WTC11 (cell line): ENCODE measurements around the gene CACNG4.

Experiments
- ELF4 ChIP-seq: sonication (generic); formaldehyde crosslinking; IDR thresholded peaks from 2 replicates; pipeline ENCODE4 v1.8.1; 2022; ENCODE audit warnings: low read depth, mild to moderate bottlenecking, moderate library complexity, missing genetic modification reagents
- NR2C2 ChIP-seq: sonication (generic); formaldehyde crosslinking; IDR thresholded peaks from 2 replicates; pipeline ENCODE4 v1.8.0; 2022; ENCODE audit warnings: mild to moderate bottlenecking, missing genetic modification reagents
- ZBTB21 ChIP-seq: sonication (generic); formaldehyde crosslinking; IDR thresholded peaks from 2 replicates; pipeline ENCODE4 v1.8.1; 2023; ENCODE audit warnings: mild to moderate bottlenecking, missing genetic modification reagents, borderline replicate concordance
- ZNF423 ChIP-seq: fragments of 250-450 bp; sonication (Bioruptor Pico); IDR thresholded peaks from 2 replicates; pipeline ENCODE4 v2.1.2; 2022; ENCODE audit warnings: mild to moderate bottlenecking, moderate library complexity
- TF ChIP-seq, protein P1 (sequence below): fragments of 200-600 bp; IDR thresholded peaks from 2 replicates; pipeline ENCODE4 v1.8.0; 2022; ENCODE audit warnings: antibody characterized with exemption
- TF ChIP-seq, protein P2 (sequence below): sonication (generic); formaldehyde crosslinking; IDR thresholded peaks from 2 replicates; pipeline ENCODE4 v1.8.1; 2023; ENCODE audit warnings: mild to moderate bottlenecking, missing genetic modification reagents, borderline replicate concordance
- TF ChIP-seq, protein P3 (sequence below): sonication (generic); formaldehyde crosslinking; IDR thresholded peaks from 2 replicates; pipeline ENCODE4 v1.8.1; 2023; ENCODE audit warnings: mild to moderate bottlenecking, missing genetic modification reagents

GRCh38 chr17:66929591-66929990 is 34.9 kb upstream of the CACNG4 start:
- TF ChIP-seq, protein P1, sequence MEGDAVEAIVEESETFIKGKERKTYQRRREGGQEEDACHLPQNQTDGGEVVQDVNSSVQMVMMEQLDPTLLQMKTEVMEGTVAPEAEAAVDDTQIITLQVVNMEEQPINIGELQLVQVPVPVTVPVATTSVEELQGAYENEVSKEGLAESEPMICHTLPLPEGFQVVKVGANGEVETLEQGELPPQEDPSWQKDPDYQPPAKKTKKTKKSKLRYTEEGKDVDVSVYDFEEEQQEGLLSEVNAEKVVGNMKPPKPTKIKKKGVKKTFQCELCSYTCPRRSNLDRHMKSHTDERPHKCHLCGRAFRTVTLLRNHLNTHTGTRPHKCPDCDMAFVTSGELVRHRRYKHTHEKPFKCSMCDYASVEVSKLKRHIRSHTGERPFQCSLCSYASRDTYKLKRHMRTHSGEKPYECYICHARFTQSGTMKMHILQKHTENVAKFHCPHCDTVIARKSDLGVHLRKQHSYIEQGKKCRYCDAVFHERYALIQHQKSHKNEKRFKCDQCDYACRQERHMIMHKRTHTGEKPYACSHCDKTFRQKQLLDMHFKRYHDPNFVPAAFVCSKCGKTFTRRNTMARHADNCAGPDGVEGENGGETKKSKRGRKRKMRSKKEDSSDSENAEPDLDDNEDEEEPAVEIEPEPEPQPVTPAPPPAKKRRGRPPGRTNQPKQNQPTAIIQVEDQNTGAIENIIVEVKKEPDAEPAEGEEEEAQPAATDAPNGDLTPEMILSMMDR, result no peak
- TF ChIP-seq, protein P2, sequence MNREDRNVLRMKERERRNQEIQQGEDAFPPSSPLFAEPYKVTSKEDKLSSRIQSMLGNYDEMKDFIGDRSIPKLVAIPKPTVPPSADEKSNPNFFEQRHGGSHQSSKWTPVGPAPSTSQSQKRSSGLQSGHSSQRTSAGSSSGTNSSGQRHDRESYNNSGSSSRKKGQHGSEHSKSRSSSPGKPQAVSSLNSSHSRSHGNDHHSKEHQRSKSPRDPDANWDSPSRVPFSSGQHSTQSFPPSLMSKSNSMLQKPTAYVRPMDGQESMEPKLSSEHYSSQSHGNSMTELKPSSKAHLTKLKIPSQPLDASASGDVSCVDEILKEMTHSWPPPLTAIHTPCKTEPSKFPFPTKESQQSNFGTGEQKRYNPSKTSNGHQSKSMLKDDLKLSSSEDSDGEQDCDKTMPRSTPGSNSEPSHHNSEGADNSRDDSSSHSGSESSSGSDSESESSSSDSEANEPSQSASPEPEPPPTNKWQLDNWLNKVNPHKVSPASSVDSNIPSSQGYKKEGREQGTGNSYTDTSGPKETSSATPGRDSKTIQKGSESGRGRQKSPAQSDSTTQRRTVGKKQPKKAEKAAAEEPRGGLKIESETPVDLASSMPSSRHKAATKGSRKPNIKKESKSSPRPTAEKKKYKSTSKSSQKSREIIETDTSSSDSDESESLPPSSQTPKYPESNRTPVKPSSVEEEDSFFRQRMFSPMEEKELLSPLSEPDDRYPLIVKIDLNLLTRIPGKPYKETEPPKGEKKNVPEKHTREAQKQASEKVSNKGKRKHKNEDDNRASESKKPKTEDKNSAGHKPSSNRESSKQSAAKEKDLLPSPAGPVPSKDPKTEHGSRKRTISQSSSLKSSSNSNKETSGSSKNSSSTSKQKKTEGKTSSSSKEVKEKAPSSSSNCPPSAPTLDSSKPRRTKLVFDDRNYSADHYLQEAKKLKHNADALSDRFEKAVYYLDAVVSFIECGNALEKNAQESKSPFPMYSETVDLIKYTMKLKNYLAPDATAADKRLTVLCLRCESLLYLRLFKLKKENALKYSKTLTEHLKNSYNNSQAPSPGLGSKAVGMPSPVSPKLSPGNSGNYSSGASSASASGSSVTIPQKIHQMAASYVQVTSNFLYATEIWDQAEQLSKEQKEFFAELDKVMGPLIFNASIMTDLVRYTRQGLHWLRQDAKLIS, result no peak
- TF ChIP-seq NR2C2 (CRISPR knock-in tag) (no peak), ZBTB21 (CRISPR knock-in tag) (no peak), ZNF423 (CRISPR knock-in tag) (no peak), ELF4 (CRISPR knock-in tag) (no peak)
- TF ChIP-seq, protein P3, sequence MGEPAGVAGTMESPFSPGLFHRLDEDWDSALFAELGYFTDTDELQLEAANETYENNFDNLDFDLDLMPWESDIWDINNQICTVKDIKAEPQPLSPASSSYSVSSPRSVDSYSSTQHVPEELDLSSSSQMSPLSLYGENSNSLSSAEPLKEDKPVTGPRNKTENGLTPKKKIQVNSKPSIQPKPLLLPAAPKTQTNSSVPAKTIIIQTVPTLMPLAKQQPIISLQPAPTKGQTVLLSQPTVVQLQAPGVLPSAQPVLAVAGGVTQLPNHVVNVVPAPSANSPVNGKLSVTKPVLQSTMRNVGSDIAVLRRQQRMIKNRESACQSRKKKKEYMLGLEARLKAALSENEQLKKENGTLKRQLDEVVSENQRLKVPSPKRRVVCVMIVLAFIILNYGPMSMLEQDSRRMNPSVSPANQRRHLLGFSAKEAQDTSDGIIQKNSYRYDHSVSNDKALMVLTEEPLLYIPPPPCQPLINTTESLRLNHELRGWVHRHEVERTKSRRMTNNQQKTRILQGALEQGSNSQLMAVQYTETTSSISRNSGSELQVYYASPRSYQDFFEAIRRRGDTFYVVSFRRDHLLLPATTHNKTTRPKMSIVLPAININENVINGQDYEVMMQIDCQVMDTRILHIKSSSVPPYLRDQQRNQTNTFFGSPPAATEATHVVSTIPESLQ (CRISPR knock-in tag), result no peak
